GM21529 (cell line): ENCODE data around the gene HM13.
"Not testable (repeated sequence)": the region's sequence is repeated elsewhere in the genome, so short reads cannot be mapped to it uniquely, and the experiment has no call there.

ENCODE experiments used
- ATAC-seq: cut with Tn5 transposase; IDR thresholded peaks from one replicate; pipeline ENCODE4 v1.9.1; 2021; ENCODE audit not compliant: unreplicated experiment

Gene HM13

GRCh38 chr20:31514154-31515071 is at the start of gene HM13:
HM13 (plus strand) TSS chr20:31514442; CDS start chr20:31514552, 110 bp downstream.
- ATAC-seq: peak; percentile 84

- ATAC-seq: not testable (repeated sequence)
Measured at GRCh38 chr20:31470946-31471345, 43.3 kb upstream of the HM13 start.

GRCh38 chr20:31472395-31473330 is 41.6 kb upstream of the HM13 start:
- ATAC-seq: no peak

- peak; percentile 32 for ATAC-seq
Measured at GRCh38 chr20:31473331-31474096, 40.7 kb upstream of the HM13 start.

- peak; percentile 80 for ATAC-seq
Measured at GRCh38 chr20:31474097-31474436, 40.2 kb upstream of the HM13 start.

- ATAC-seq: no peak
Measured at GRCh38 chr20:31474758-31475427, 39.3 kb upstream of the HM13 start, which contains the start of the genes DEFB124 and REM1. DEFB124 (minus strand) TSS chr20:31475127; CDS start chr20:31473013, 2,114 bp downstream. REM1 (plus strand) TSS chr20:31475288; CDS start chr20:31476446, 1,158 bp downstream.

GRCh38 chr20:31475472-31476293 is 38.6 kb upstream of the HM13 start:
- no peak for ATAC-seq

GRCh38 chr20:31476294-31476585 is 38.0 kb upstream of the HM13 start:
- no peak for ATAC-seq

- ATAC-seq: no peak
Measured at GRCh38 chr20:31476643-31477215, 37.5 kb upstream of the HM13 start.

- no peak for ATAC-seq
Measured at GRCh38 chr20:31484001-31484400, 30.2 kb upstream of the HM13 start.

GRCh38 chr20:31485450-31486339 is 28.5 kb upstream of the HM13 start:
- no peak for ATAC-seq

GRCh38 chr20:31488115-31488514 is 26.1 kb upstream of the HM13 start:
- no peak for ATAC-seq

- ATAC-seq: no peak
Measured at GRCh38 chr20:31489152-31489551, 25.1 kb upstream of the HM13 start.

GRCh38 chr20:31490752-31491151 is 23.5 kb upstream of the HM13 start:
- no peak for ATAC-seq

- no peak for ATAC-seq
Measured at GRCh38 chr20:31494131-31494530, 20.1 kb upstream of the HM13 start.

GRCh38 chr20:31496761-31497295 is 17.4 kb upstream of the HM13 start:
- no peak for ATAC-seq

GRCh38 chr20:31497838-31498540 is 16.3 kb upstream of the HM13 start:
- ATAC-seq: no peak
